ENCODE measurements around the gene SLC5A10. TPM values are rescaled to one million over a fixed set of nuclear protein-coding genes. Genes with fewer than 3 reads are reported as not detected.
"Not testable (repeated sequence)": the region's sequence is repeated elsewhere in the genome, so short reads cannot be mapped to it uniquely, and the experiment has no call there.

SLC5A10 gene
- total and polyA plus RNA-seq, 2 donors, result 0.05 TPM; not detected in 1

DNA sequence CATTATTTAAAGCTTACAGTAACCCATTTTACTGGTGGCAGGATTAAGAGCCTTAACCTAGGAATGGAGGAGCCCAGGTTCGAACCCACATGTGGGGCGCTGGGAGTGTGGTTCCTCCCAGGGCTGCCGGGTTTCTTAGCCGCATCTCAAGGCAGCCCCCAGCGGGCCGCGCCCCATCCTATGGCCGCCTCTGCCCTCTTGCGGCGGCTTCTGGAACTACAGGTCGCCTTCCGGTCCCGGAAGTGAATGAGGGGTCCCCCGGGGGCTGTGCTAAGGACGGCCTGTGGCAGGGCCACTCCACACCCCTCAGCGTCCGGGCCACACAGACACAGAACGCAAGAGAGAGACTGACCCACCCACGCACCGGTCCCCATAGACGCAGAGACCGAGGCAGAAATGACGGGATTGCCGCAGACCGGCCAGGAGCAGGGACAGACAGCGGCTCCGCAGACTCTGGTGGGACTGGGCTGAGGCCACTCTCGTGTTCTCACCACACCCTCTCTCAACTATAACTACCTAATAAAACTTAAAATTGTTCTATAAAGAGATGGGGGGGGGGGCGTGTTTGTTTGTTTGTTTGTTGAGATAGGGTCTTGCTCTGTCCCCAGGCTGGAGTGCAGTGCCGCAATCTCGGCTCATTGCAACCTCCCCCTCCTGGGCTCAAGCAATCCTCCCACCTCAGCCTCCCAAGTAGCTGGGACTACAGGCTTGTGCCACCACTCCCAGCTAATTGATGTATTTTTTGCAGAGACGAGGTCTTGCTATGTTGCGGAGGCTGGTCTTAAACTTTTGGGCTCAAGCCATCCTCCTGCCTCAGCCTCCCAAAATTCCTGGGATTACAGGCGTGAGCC is 118.6 kb downstream of the SLC5A10 start:
- not testable (repeated sequence) for H3K36me3 ChIP-seq (ENCODE audit: insufficient read depth)
- WGBS, result no CpG with 5 or more reads among the region's 34 CpGs

More for the DNA sequence above, 118.6 kb downstream of the SLC5A10 start:
- H3K4me1 ChIP-seq (ENCODE audit: insufficient read depth); H3K4me3 ChIP-seq (ENCODE audit: low read depth, low read length); H3K27ac ChIP-seq (ENCODE audit: low read depth); DNase-seq (ENCODE audit: extremely low spot score): not testable (repeated sequence)

Small RNA genes lying within 50 kb of the gene (small RNA-seq; reads per million reads assigned to genes)
- gene AC090286.3 (not detected), gene RF00324 (not detected)

Other genes starting within 250 kb of the SLC5A10 start
- gene FBXW10, start 208.1 kb upstream of the SLC5A10 start, total RNA-seq, result not detected
- gene FBXW10, start 208.1 kb upstream of the SLC5A10 start, polyA plus RNA-seq, result 0.03 TPM
- gene TVP23B, start 171.0 kb upstream of the SLC5A10 start, total RNA-seq, result 61.0 TPM
- gene TVP23B, start 171.0 kb upstream of the SLC5A10 start, polyA plus RNA-seq, result 34.8 TPM
- gene PRPSAP2, start 94.0 kb upstream of the SLC5A10 start, total RNA-seq, result 47.2 TPM
- 19.2 TPM for gene PRPSAP2, start 94.0 kb upstream of the SLC5A10 start, polyA plus RNA-seq
- 1.0 TPM for gene FAM83G, start 52.6 kb downstream of the SLC5A10 start, total RNA-seq
- 2.9 TPM for gene FAM83G, start 52.6 kb downstream of the SLC5A10 start, polyA plus RNA-seq
- 4.5 TPM for gene GRAP, start 94.8 kb downstream of the SLC5A10 start, total RNA-seq
- 4.2 TPM for gene GRAP, start 94.8 kb downstream of the SLC5A10 start, polyA plus RNA-seq
- gene GRAPL, start 175.4 kb downstream of the SLC5A10 start, total RNA-seq, result 2.6 TPM
- gene GRAPL, start 175.4 kb downstream of the SLC5A10 start, polyA plus RNA-seq, result 1.2 TPM

Measured in urinary bladder (tissue), 4 donors.